Measurements from ENCODE around the gene RNF180. TPM values are rescaled to one million over a fixed set of nuclear protein-coding genes. Genes with fewer than 3 reads are reported as not detected.

RNF180 gene
- total RNA-seq, 1 experiment from 2014 or later, result 2.7 TPM

DNA sequence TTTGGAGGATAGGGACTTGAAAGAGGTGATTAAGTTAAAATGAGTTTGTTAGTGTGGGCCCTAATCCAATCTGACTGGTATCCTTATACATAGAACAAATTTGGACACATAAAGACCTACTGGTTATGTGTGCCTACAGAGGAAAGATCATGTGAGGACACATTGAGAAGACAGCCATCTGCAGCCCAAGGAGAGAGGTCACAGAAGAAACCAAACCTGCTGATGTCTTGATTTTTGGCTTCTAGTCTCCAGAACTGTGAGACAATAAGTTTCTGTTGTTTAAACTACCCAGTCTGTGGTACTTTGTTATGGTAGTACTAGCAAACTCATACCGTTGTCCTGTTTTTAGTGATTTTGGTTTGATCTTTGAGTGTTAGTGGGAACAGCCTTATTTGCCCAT is 18.3 kb downstream of the RNF180 start (continued):
- TF ChIP-seq, protein P1, sequence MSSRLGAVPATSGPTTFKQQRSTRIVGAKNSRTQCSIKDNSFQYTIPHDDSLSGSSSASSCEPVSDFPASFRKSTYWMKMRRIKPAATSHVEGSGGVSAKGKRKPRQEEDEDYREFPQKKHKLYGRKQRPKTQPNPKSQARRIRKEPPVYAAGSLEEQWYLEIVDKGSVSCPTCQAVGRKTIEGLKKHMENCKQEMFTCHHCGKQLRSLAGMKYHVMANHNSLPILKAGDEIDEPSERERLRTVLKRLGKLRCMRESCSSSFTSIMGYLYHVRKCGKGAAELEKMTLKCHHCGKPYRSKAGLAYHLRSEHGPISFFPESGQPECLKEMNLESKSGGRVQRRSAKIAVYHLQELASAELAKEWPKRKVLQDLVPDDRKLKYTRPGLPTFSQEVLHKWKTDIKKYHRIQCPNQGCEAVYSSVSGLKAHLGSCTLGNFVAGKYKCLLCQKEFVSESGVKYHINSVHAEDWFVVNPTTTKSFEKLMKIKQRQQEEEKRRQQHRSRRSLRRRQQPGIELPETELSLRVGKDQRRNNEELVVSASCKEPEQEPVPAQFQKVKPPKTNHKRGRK (CRISPR knock-in tag; IDR thresholded peaks at IDR 0.05; ENCODE audit: borderline replicate concordance), result no peak
- no peak for TF ChIP-seq ESRRA (CRISPR knock-in tag; IDR thresholded peaks at IDR 0.05; ENCODE audit: borderline replicate concordance)

DNA sequence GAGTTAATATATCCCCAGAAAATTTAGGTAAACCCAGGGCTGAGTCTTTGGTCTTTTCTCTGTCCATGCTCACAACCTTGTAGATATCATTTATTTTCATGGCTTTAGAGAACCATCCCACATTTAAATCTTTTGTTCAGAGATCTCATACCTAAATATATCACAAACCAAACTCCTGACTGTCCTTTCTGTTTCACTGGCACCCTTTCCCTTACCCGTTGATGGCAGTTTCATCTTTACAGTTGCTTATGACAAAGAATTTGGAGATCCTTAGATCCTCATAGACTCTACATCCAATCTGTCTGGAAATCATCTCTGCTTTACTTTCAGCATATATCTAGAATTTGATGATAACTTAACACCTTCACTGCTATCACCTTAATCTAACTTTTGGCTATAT is 19.2 kb downstream of the RNF180 start:
- peaks cover under 1% of the 10 kb centered on the region; the same call in 1 of the 2 replicates for H3K9me3 Mint-ChIP-seq
- ChIA-PET POLR2A (no interaction called here), CTCF (no interaction called here)
- no peaks in the 10 kb centered on the region; the same call in 1 of the 2 replicates for H3K27me3 Mint-ChIP-seq (ENCODE audit: low read depth)
- H3K27ac Mint-ChIP-seq, result no peak overlapping the region
- no peaks in the 10 kb centered on the region for H3K4me1 Mint-ChIP-seq
- no peak for DNase-seq (ENCODE audit: low spot score)
- no peaks in the 10 kb centered on the region for H3K36me3 Mint-ChIP-seq
- no peak for ATAC-seq
- no peak overlapping the region for H3K4me3 Mint-ChIP-seq
- TF ChIP-seq CBFB (CRISPR knock-in tag; IDR thresholded peaks at IDR 0.05; ENCODE audit: low read depth), result no peak
- TF ChIP-seq, protein P2, sequence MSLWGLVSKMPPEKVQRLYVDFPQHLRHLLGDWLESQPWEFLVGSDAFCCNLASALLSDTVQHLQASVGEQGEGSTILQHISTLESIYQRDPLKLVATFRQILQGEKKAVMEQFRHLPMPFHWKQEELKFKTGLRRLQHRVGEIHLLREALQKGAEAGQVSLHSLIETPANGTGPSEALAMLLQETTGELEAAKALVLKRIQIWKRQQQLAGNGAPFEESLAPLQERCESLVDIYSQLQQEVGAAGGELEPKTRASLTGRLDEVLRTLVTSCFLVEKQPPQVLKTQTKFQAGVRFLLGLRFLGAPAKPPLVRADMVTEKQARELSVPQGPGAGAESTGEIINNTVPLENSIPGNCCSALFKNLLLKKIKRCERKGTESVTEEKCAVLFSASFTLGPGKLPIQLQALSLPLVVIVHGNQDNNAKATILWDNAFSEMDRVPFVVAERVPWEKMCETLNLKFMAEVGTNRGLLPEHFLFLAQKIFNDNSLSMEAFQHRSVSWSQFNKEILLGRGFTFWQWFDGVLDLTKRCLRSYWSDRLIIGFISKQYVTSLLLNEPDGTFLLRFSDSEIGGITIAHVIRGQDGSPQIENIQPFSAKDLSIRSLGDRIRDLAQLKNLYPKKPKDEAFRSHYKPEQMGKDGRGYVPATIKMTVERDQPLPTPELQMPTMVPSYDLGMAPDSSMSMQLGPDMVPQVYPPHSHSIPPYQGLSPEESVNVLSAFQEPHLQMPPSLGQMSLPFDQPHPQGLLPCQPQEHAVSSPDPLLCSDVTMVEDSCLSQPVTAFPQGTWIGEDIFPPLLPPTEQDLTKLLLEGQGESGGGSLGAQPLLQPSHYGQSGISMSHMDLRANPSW (CRISPR knock-in tag; conservative IDR thresholded peaks at IDR 0.05; ENCODE audit: low read depth), result no peak
- TF ChIP-seq NFATC4 (CRISPR knock-in tag; IDR thresholded peaks at IDR 0.05), result no peak
- TF ChIP-seq PRRX2 (CRISPR knock-in tag; IDR thresholded peaks at IDR 0.05), result no peak
- TF ChIP-seq, protein P3, sequence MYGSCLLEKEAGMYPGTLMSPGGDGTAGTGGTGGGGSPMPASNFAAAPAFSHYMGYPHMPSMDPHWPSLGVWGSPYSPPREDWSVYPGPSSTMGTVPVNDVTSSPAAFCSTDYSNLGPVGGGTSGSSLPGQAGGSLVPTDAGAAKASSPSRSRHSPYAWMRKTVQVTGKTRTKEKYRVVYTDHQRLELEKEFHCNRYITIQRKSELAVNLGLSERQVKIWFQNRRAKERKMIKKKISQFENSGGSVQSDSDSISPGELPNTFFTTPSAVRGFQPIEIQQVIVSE (CRISPR knock-in tag; IDR thresholded peaks at IDR 0.05; ENCODE audit: borderline replicate concordance), result no peak
- TF ChIP-seq, protein P4, sequence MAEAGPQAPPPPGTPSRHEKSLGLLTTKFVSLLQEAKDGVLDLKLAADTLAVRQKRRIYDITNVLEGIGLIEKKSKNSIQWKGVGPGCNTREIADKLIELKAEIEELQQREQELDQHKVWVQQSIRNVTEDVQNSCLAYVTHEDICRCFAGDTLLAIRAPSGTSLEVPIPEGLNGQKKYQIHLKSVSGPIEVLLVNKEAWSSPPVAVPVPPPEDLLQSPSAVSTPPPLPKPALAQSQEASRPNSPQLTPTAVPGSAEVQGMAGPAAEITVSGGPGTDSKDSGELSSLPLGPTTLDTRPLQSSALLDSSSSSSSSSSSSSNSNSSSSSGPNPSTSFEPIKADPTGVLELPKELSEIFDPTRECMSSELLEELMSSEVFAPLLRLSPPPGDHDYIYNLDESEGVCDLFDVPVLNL (CRISPR knock-in tag; IDR thresholded peaks at IDR 0.05; ENCODE audit: borderline replicate concordance, low read depth), result no peak
- no peak for TF ChIP-seq NR2C2 (CRISPR knock-in tag; IDR thresholded peaks at IDR 0.05)
- no peak for TF ChIP-seq CREB1 (CRISPR knock-in tag; IDR thresholded peaks at IDR 0.05)
- TF ChIP-seq, protein P5, sequence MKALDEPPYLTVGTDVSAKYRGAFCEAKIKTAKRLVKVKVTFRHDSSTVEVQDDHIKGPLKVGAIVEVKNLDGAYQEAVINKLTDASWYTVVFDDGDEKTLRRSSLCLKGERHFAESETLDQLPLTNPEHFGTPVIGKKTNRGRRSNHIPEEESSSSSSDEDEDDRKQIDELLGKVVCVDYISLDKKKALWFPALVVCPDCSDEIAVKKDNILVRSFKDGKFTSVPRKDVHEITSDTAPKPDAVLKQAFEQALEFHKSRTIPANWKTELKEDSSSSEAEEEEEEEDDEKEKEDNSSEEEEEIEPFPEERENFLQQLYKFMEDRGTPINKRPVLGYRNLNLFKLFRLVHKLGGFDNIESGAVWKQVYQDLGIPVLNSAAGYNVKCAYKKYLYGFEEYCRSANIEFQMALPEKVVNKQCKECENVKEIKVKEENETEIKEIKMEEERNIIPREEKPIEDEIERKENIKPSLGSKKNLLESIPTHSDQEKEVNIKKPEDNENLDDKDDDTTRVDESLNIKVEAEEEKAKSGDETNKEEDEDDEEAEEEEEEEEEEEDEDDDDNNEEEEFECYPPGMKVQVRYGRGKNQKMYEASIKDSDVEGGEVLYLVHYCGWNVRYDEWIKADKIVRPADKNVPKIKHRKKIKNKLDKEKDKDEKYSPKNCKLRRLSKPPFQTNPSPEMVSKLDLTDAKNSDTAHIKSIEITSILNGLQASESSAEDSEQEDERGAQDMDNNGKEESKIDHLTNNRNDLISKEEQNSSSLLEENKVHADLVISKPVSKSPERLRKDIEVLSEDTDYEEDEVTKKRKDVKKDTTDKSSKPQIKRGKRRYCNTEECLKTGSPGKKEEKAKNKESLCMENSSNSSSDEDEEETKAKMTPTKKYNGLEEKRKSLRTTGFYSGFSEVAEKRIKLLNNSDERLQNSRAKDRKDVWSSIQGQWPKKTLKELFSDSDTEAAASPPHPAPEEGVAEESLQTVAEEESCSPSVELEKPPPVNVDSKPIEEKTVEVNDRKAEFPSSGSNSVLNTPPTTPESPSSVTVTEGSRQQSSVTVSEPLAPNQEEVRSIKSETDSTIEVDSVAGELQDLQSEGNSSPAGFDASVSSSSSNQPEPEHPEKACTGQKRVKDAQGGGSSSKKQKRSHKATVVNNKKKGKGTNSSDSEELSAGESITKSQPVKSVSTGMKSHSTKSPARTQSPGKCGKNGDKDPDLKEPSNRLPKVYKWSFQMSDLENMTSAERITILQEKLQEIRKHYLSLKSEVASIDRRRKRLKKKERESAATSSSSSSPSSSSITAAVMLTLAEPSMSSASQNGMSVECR (CRISPR knock-in tag; IDR thresholded peaks at IDR 0.05; ENCODE audit: borderline replicate concordance), result no peak
- TF ChIP-seq SP1 (CRISPR knock-in tag; conservative IDR thresholded peaks at IDR 0.05), result no peak
- TF ChIP-seq, protein P6, sequence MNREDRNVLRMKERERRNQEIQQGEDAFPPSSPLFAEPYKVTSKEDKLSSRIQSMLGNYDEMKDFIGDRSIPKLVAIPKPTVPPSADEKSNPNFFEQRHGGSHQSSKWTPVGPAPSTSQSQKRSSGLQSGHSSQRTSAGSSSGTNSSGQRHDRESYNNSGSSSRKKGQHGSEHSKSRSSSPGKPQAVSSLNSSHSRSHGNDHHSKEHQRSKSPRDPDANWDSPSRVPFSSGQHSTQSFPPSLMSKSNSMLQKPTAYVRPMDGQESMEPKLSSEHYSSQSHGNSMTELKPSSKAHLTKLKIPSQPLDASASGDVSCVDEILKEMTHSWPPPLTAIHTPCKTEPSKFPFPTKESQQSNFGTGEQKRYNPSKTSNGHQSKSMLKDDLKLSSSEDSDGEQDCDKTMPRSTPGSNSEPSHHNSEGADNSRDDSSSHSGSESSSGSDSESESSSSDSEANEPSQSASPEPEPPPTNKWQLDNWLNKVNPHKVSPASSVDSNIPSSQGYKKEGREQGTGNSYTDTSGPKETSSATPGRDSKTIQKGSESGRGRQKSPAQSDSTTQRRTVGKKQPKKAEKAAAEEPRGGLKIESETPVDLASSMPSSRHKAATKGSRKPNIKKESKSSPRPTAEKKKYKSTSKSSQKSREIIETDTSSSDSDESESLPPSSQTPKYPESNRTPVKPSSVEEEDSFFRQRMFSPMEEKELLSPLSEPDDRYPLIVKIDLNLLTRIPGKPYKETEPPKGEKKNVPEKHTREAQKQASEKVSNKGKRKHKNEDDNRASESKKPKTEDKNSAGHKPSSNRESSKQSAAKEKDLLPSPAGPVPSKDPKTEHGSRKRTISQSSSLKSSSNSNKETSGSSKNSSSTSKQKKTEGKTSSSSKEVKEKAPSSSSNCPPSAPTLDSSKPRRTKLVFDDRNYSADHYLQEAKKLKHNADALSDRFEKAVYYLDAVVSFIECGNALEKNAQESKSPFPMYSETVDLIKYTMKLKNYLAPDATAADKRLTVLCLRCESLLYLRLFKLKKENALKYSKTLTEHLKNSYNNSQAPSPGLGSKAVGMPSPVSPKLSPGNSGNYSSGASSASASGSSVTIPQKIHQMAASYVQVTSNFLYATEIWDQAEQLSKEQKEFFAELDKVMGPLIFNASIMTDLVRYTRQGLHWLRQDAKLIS (CRISPR knock-in tag; IDR thresholded peaks at IDR 0.05; ENCODE audit: borderline replicate concordance), result no peak
- TF ChIP-seq TP53 (CRISPR knock-in tag; IDR thresholded peaks at IDR 0.05), result no peak
- TF ChIP-seq IRF2 (CRISPR knock-in tag; IDR thresholded peaks at IDR 0.05; ENCODE audit: borderline replicate concordance, low read depth), result no peak
- no peak for TF ChIP-seq FOXJ3 (CRISPR knock-in tag; IDR thresholded peaks at IDR 0.05; ENCODE audit: borderline replicate concordance)
- no peak for TF ChIP-seq ZNF671 (CRISPR knock-in tag; IDR thresholded peaks at IDR 0.05)
- no peak for TF ChIP-seq SMAD3 (CRISPR knock-in tag; IDR thresholded peaks at IDR 0.05; ENCODE audit: borderline replicate concordance)
- TF ChIP-seq JUN (CRISPR knock-in tag; IDR thresholded peaks at IDR 0.05), result no peak
- TF ChIP-seq, protein P7, sequence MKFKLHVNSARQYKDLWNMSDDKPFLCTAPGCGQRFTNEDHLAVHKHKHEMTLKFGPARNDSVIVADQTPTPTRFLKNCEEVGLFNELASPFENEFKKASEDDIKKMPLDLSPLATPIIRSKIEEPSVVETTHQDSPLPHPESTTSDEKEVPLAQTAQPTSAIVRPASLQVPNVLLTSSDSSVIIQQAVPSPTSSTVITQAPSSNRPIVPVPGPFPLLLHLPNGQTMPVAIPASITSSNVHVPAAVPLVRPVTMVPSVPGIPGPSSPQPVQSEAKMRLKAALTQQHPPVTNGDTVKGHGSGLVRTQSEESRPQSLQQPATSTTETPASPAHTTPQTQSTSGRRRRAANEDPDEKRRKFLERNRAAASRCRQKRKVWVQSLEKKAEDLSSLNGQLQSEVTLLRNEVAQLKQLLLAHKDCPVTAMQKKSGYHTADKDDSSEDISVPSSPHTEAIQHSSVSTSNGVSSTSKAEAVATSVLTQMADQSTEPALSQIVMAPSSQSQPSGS (CRISPR knock-in tag; IDR thresholded peaks at IDR 0.05; ENCODE audit: borderline replicate concordance, low read depth), result no peak
- TF ChIP-seq FOXP1 (CRISPR knock-in tag; IDR thresholded peaks at IDR 0.05; ENCODE audit: borderline replicate concordance), result no peak

Data from WTC11 (cell line).